ENCODE data around the gene EIF4H. TPM values are rescaled to one million over a fixed set of nuclear protein-coding genes. Genes with fewer than 3 reads are reported as not detected.

The EIF4H gene
- total RNA-seq, 1 experiment from 2014 or later, result 384 TPM

DNA sequence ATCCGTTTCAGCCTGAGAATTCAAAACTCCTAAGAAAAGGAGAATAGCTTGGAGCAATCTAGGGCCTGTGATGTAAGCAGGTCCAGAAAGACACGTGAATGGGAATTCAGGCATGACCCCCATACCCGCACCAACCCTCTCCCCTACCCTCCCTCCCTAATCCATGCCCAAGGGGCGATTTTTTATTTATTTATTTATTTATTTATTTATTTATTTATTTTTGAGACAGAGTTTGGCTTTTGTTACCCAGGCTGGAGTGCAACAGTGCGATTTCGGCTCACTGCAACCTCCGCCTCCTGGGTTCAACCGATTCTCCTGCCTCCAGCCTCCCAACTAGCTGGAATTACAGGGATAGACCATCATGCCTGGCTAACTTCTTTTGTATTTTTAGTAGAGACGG is 16.6 kb upstream of the EIF4H start:
- no peak overlapping the region for H3K4me3 ChIP-seq (replicated peaks in 1 of 2; ENCODE audit: low read depth in 1 of 2, low read length in 2 of 2)
- H3K27me3 ChIP-seq (ENCODE audit: insufficient read depth, low read length), result no peaks in the 10 kb centered on the region
- no peaks in the 10 kb centered on the region for H4K20me1 ChIP-seq (ENCODE audit: insufficient read depth)
- intact Hi-C loops (cut with micrococcal nuclease), result no loop called here
- H3K9ac ChIP-seq (ENCODE audit: low read length), result no peak overlapping the region
- RAD21 ChIA-PET (ENCODE audit: low non-redundant PET in 1 of 2, low total read pairs in 2 of 2, uncharacterized antibody in 2 of 2, unreplicated experiment in 2 of 2), result no interaction called here
- no peak overlapping the region for H2AFZ ChIP-seq (ENCODE audit: low read depth, low read length, poor library complexity, severe bottlenecking)
- H3K9me3 ChIP-seq (ENCODE audit: control insufficient read depth in 1 of 2, insufficient read depth in 1 of 2, low read depth in 1 of 2, low read length in 2 of 2), result no peaks in the 10 kb centered on the region
- CTCF ChIA-PET, result no interaction called here
- DNase-seq (ENCODE audit: low read depth, low spot score) (no peak), ATAC-seq (no peak)
- H3K9me2 ChIP-seq (ENCODE audit: insufficient read depth), result no peaks in the 10 kb centered on the region
- POLR2A ChIA-PET, result interaction anchor here (1.7 kb wide), 1 partner anchor 16 kb away, joined by 6 read pairs; the partner anchor contains the start of gene EIF4H
- BruUV-seq (replicated peaks), result no TSS peak
- no peaks in the 10 kb centered on the region for H3K36me3 ChIP-seq (ENCODE audit: control insufficient read depth in 1 of 2, insufficient read depth in 2 of 2, low read length in 2 of 2)
- no peaks in the 10 kb centered on the region for H3K79me2 ChIP-seq (ENCODE audit: insufficient read depth, low read length)
- H3K27ac ChIP-seq (ENCODE audit: low read depth, low read length), result no peak overlapping the region
- H3K4me1 ChIP-seq (ENCODE audit: control insufficient read depth in 1 of 2, insufficient read depth in 2 of 2, low read length in 2 of 2), result peaks cover 7 to 8% of the 10 kb centered on the region in 2 experiments
- no peak overlapping the region for H3K4me2 ChIP-seq (ENCODE audit: low read length)
- TF ChIP-seq TCF7L2 (IDR thresholded peaks at IDR 0.05; ENCODE audit: borderline replicate concordance, extremely low read depth, insufficient read depth, insufficient read length), result no peak
- TF ChIP-seq, protein P1, sequence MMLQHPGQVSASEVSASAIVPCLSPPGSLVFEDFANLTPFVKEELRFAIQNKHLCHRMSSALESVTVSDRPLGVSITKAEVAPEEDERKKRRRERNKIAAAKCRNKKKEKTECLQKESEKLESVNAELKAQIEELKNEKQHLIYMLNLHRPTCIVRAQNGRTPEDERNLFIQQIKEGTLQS (IDR thresholded peaks at IDR 0.05), result no peak
- no peak for TF ChIP-seq EZH2 (IDR thresholded peaks at IDR 0.05)
- TF ChIP-seq, protein P2, sequence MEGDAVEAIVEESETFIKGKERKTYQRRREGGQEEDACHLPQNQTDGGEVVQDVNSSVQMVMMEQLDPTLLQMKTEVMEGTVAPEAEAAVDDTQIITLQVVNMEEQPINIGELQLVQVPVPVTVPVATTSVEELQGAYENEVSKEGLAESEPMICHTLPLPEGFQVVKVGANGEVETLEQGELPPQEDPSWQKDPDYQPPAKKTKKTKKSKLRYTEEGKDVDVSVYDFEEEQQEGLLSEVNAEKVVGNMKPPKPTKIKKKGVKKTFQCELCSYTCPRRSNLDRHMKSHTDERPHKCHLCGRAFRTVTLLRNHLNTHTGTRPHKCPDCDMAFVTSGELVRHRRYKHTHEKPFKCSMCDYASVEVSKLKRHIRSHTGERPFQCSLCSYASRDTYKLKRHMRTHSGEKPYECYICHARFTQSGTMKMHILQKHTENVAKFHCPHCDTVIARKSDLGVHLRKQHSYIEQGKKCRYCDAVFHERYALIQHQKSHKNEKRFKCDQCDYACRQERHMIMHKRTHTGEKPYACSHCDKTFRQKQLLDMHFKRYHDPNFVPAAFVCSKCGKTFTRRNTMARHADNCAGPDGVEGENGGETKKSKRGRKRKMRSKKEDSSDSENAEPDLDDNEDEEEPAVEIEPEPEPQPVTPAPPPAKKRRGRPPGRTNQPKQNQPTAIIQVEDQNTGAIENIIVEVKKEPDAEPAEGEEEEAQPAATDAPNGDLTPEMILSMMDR (IDR thresholded peaks at IDR 0.05 in 2 of 3, conservative IDR thresholded peaks at IDR 0.05 in 1 of 3; ENCODE audit: borderline replicate concordance in 1 of 3, insufficient read depth in 1 of 3, low read depth in 2 of 3, low read length in 2 of 3), result no peak
- TF ChIP-seq SP1 (IDR thresholded peaks at IDR 0.05; ENCODE audit: low read depth), result no peak
- TF ChIP-seq, protein P3, sequence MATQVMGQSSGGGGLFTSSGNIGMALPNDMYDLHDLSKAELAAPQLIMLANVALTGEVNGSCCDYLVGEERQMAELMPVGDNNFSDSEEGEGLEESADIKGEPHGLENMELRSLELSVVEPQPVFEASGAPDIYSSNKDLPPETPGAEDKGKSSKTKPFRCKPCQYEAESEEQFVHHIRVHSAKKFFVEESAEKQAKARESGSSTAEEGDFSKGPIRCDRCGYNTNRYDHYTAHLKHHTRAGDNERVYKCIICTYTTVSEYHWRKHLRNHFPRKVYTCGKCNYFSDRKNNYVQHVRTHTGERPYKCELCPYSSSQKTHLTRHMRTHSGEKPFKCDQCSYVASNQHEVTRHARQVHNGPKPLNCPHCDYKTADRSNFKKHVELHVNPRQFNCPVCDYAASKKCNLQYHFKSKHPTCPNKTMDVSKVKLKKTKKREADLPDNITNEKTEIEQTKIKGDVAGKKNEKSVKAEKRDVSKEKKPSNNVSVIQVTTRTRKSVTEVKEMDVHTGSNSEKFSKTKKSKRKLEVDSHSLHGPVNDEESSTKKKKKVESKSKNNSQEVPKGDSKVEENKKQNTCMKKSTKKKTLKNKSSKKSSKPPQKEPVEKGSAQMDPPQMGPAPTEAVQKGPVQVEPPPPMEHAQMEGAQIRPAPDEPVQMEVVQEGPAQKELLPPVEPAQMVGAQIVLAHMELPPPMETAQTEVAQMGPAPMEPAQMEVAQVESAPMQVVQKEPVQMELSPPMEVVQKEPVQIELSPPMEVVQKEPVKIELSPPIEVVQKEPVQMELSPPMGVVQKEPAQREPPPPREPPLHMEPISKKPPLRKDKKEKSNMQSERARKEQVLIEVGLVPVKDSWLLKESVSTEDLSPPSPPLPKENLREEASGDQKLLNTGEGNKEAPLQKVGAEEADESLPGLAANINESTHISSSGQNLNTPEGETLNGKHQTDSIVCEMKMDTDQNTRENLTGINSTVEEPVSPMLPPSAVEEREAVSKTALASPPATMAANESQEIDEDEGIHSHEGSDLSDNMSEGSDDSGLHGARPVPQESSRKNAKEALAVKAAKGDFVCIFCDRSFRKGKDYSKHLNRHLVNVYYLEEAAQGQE (IDR thresholded peaks at IDR 0.05; ENCODE audit: low read depth), result no peak
- no peak for TF ChIP-seq YY1 (IDR thresholded peaks at IDR 0.05; ENCODE audit: extremely low read depth, insufficient replicate concordance, low read depth, low read length)
- no peak for TF ChIP-seq FOSL1 (IDR thresholded peaks at IDR 0.05; ENCODE audit: low read depth)

Measured in HCT116 (cell line).